Hepatocyte (in vitro differentiated cells): Measurements from ENCODE around the gene TMOD2. TPM values are rescaled to one million over a fixed set of nuclear protein-coding genes. Genes with fewer than 3 reads are reported as not detected.

ENCODE experiments used
- DNase-seq: peaks from one replicate; pipeline ENCODE4 v3.0.0-alpha.2; 2016; ENCODE audit warnings: low spot score
- H2AFZ ChIP-seq: fragments of 200-600 bp; sonication (generic); 2 replicates; pipeline ENCODE4 v1.6.0; 2016; ENCODE audit warnings: antibody characterized with exemption, mild to moderate bottlenecking
- H3K27ac ChIP-seq: fragments of 200-600 bp; sonication (generic); 2 replicates; pipeline ENCODE4 v1.5.1; 2016; ENCODE audit warnings: mild to moderate bottlenecking
- H3K27me3 ChIP-seq: fragments of 200-600 bp; sonication (generic); 2 replicates; pipeline ENCODE4 v1.6.1; 2016
- H3K36me3 ChIP-seq: fragments of 200-600 bp; sonication (generic); replicated peaks from 2 replicates; pipeline ENCODE4 v1.5.1; 2016; ENCODE audit warnings: low read depth; ENCODE audit not compliant: insufficient read depth
- H3K4me1 ChIP-seq: fragments of 200-600 bp; sonication (generic); 2 replicates; pipeline ENCODE4 v1.5.1; 2016; ENCODE audit warnings: mild to moderate bottlenecking, moderate library complexity; ENCODE audit not compliant: insufficient read depth
- H3K4me2 ChIP-seq: fragments of 200-600 bp; sonication (generic); 2 replicates; pipeline ENCODE4 v1.6.0; 2016
- H3K4me3 ChIP-seq: fragments of 200-600 bp; sonication (generic); 2 replicates; pipeline ENCODE4 v1.5.1; 2016; ENCODE audit warnings: mild to moderate bottlenecking
- H3K79me2 ChIP-seq: fragments of 200-600 bp; sonication (generic); 2 replicates; pipeline ENCODE4 v1.6.0; 2017; ENCODE audit warnings: mild to moderate bottlenecking
- H3K9me2 ChIP-seq: fragments of 200-600 bp; sonication (generic); replicated peaks from 2 replicates; pipeline ENCODE4 v1.6.0; 2017; ENCODE audit warnings: mild to moderate bottlenecking; ENCODE audit not compliant: insufficient read depth
- H3K9me3 ChIP-seq: fragments of 200-600 bp; sonication (generic); 2 replicates; pipeline ENCODE4 v1.5.1; 2016; ENCODE audit warnings: low read depth, mild to moderate bottlenecking
- H4K20me1 ChIP-seq: fragments of 200-600 bp; sonication (generic); 2 replicates; pipeline ENCODE4 v1.6.0; 2016; ENCODE audit warnings: mild to moderate bottlenecking; ENCODE audit not compliant: insufficient read depth, poor library complexity, severe bottlenecking
- CTCF ChIP-seq: fragments of 200-600 bp; sonication (generic); IDR thresholded peaks from 2 replicates; pipeline ENCODE4 v1.5.1; 2016; ENCODE audit warnings: antibody characterized with exemption, mild to moderate bottlenecking; ENCODE audit not compliant: poor library complexity
- EZH2 ChIP-seq: fragments of 200-600 bp; sonication (generic); IDR thresholded peaks from 2 replicates; pipeline ENCODE4 v1.6.1; 2016; ENCODE audit warnings: antibody characterized with exemption, mild to moderate bottlenecking, borderline replicate concordance
- EZH2phosphoT487 ChIP-seq: fragments of 200-600 bp; sonication (generic); IDR thresholded peaks from one replicate; pipeline ENCODE4 v1.6.1; 2018; ENCODE audit warnings: antibody characterized with exemption, mild to moderate bottlenecking, low read depth, moderate library complexity; ENCODE audit not compliant: unreplicated experiment, severe bottlenecking
- WGBS: methylation state at CpG from one replicate; pipeline ENCODE4 v1.1.6; 2016; ENCODE audit warnings: low lambda C conversion rate; ENCODE audit errors: missing lambda C conversion rate; 5-methylcytosine and 5-hydroxymethylcytosine counted together
- polyA plus RNA-seq: library from polyadenylated mRNA; unstranded; fragments of >200 nt; fragmentation: Nextera tagmentation; extraction: Ambion mirVana; gene quantifications from 2 replicates; pipeline ENCODE4 v1.2.1, GENCODE V29; 2016
- total RNA-seq: library from RNA; depleted of rRNA; stranded (reverse); fragments of >200 nt; gene quantifications from 2 replicates; pipeline ENCODE4 v1.2.3, GENCODE V29; 2014

TMOD2 gene
- total and polyA plus RNA-seq, 2 experiments from 2014 or later, result 1.7 to 2.9 TPM

- Histone ChIP-seq H3K27ac (no peak overlapping the region), H3K4me3 (no peak overlapping the region), H3K9me2 (no peaks in the 10 kb centered on the region), H3K27me3 (no peaks in the 10 kb centered on the region), H3K9me3 (no peaks in the 10 kb centered on the region), H3K79me2 (no peaks in the 10 kb centered on the region), H2AFZ (no peak overlapping the region), H3K4me1 (no peaks in the 10 kb centered on the region), H3K36me3 (no peaks in the 10 kb centered on the region), H3K4me2 (no peak overlapping the region), H4K20me1 (no peaks in the 10 kb centered on the region)
- DNase-seq, result peak; percentile 14
- TF ChIP-seq CTCF, result no peak
- no peak for TF ChIP-seq EZH2phosphoT487
- TF ChIP-seq EZH2, result no peak
Measured at GRCh38 chr15:51816611-51817010, 65.2 kb downstream of the TMOD2 start.

- H3K4me1 ChIP-seq, result no peaks in the 10 kb centered on the region
- H4K20me1 ChIP-seq, result no peaks in the 10 kb centered on the region
- H3K27me3 ChIP-seq, result no peaks in the 10 kb centered on the region
- H3K79me2 ChIP-seq, result no peaks in the 10 kb centered on the region
- no peaks in the 10 kb centered on the region for H3K36me3 ChIP-seq
- no peak for DNase-seq
- no peaks in the 10 kb centered on the region for H3K9me2 ChIP-seq
- no peak overlapping the region for H3K27ac ChIP-seq
- 55% methylated on average over 3 of the region's 3 CpGs for WGBS
- TF ChIP-seq EZH2 (no peak), CTCF (no peak), EZH2phosphoT487 (no peak)
- H2AFZ ChIP-seq, result no peak overlapping the region
- H3K4me2 ChIP-seq, result no peak overlapping the region
- H3K4me3 ChIP-seq, result no peak overlapping the region
- no peaks in the 10 kb centered on the region for H3K9me3 ChIP-seq
Measured at GRCh38 chr15:51818150-51818549, 66.8 kb downstream of the TMOD2 start.

- no peaks in the 10 kb centered on the region for H3K4me1 ChIP-seq
- no peaks in the 10 kb centered on the region for H3K9me2 ChIP-seq
- H3K4me2 ChIP-seq, result no peak overlapping the region
- H4K20me1 ChIP-seq, result peaks cover 1% of the 10 kb centered on the region
- WGBS, result 79% methylated on average over 3 of the region's 3 CpGs
- H3K27ac ChIP-seq, result no peak overlapping the region
- DNase-seq, result no peak
- H3K79me2 ChIP-seq, result peaks cover 8% of the 10 kb centered on the region
- no peak overlapping the region for H2AFZ ChIP-seq
- H3K36me3 ChIP-seq, result no peaks in the 10 kb centered on the region
- H3K27me3 ChIP-seq, result no peaks in the 10 kb centered on the region
- no peak overlapping the region for H3K4me3 ChIP-seq
- no peaks in the 10 kb centered on the region for H3K9me3 ChIP-seq
- no peak for TF ChIP-seq EZH2
- no peak for TF ChIP-seq CTCF
Measured at GRCh38 chr15:51825698-51826097, 74.3 kb downstream of the TMOD2 start.
